ENCODE results near the gene C11orf24.

The C11orf24 gene

DNA sequence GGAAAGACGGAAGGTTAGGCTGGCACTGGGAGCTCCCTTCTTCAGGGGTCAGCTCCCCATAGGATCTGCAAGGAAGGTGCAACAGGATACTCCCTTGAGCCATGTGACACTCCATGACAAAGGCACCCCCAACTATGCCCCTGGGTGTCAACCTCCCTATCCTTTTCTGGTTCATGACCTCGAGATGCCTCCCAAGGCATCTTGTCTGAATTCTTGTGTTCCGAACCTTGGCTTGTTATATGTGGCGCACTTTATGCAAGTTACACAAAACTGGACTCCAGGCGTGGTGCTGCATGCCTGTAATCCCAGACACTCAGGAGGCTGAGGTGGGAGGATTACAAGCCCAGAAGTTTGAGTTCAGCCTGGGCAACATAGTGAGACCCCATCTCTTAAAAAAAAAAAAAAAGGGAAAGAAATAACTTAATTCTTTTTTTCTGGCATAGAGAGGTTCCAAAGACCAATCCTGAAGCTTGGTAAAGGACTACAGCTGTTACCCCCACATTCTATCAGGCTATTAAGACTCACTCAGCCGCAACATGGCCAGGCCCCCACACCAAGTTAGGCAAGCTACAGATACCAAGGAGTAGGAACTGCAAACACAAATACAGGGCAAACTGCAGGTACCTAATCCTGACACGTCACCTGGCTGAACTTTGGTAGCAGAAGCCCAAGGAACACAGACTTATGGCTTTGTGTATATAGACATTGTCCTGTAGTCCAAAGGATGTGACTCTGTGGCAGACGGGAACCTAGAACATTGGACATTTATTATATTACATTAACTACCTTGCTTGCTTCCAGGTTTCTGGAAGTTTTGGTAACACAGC is 1.4 kb downstream of the C11orf24 start:
- no peak for DNase-seq (ENCODE audit: low spot score)

DNA sequence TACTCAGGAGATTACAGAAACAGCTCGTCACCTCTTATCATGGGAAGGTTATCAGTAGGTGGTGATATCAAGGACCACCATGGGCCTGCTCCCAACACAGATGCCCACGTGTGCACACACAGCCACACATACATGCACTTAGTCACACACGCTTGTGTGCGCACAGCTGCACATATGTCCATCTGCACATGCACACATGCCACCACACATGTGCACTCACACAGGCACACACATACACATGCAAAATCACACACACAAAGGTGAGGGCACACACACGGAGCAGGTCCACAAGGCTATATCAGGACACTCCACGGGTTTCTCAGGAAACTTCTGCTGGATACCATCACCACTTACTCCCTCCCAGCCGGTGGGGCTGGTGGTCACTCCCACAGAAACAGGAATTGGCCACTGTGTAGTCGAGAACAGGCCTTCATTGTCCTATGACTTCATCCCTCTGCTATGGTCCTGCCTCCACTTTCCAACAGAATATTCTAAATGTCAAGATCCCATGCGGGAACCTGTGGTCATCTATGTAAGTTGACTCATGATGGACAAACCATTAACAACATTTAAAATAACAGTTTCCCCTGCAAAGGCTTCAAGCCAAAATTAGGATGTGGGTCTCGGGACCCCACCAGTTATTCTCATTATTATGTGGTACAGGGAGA is 2.2 kb downstream of the C11orf24 start:
- DNase-seq (ENCODE audit: low spot score): peak; percentile 45

DNA sequence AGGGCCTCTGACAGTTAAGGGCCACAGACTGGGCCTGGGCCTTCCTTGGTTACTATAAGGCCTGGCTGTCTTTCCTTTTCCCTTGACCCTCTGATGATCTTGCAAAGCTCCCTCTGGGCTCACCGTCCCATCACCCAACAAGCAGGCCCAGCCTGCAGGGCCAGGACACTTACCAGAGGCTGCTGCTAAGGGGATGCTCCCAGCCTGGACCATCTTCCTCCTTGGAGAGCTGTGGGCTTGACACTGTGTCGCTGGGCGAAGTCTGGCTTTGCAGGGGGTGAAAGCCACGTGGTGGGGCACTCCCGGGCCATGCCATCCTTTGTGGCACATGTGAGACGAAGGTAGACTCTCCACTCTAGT is 3.9 kb downstream of the C11orf24 start:
- no peak for DNase-seq (ENCODE audit: low spot score)

DNA sequence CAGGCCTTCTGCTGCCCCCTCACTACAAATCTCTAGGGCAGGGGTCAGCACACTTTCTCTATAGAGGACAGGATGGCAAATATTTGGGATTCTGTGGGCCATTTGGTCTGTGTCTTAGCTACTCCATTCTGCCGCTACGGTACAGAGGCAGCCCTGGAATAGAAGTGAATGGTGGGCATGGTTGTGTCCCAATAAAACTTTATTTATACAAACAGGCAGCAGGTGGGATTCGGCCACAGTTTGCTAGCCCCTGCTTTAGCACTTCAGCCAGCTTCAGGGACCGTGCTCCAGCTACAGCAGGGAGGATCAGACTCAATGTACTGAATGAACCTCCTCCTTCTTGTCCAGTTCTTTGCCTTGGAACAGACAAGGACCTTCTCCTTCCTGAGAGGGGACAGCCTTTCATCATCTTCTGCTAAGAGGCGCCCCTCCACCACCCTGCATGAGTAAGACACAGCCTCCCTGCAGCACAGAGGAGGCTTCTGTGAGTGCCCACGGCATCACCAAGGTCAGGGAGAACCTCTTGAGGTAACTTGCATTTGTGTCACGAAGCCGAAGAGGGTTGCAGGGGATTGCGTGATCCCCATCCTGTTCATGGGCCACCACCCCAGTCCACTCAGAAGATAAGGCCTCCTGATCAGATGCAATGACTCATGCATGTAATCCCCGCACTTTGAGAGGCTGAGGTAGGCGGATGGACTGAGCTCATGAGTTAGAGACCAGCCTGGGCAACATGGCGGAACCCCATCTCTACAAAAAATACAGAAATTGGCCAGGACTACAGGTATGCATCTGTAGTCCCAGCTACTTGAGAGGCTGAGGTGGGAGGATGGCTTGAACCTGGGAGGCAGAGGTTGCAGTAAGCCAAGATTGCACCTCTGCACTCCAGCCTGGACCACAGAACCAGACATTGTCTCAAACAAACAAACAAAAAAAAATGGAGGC is 4.6 kb downstream of the C11orf24 start:
- no peak for DNase-seq (ENCODE audit: low spot score)

DNA sequence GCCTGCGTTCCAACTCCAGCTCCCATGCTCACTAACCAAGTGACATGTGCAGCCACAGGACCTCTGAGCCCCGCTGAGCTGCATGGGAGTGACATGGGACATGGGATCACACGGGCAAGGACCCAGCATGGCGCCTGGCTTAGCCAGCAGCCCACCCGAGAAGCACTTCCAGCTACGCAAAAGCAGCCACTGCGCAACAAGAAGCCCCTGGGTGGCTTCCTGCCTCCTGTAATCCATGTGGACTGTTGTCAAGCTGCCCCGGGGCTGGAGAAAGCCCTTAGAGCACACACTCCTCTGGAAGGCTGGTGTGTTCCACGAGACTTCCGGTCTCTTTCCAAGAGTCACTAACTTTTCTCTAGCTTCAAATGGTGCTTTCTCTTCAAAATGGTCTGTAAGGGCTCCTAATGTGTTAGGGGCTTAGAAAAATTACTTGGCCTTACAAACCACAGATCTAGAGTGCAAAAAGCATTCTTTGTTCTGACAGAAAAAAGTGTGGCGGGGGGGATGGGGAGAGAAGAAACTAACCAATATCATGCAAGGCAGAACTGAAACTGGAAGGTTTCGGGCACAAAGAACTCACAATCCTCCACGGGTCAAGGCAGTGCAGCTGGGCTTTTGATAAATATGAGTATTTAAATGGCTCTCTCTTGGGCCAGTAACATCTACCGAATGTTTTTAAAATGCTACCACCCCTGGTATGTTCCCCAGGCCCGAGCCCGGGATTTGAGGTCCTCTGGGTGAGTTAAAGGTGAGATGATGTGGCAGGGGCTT is 5.5 kb downstream of the C11orf24 start:
- DNase-seq (ENCODE audit: low spot score): peak; percentile 85

DNA sequence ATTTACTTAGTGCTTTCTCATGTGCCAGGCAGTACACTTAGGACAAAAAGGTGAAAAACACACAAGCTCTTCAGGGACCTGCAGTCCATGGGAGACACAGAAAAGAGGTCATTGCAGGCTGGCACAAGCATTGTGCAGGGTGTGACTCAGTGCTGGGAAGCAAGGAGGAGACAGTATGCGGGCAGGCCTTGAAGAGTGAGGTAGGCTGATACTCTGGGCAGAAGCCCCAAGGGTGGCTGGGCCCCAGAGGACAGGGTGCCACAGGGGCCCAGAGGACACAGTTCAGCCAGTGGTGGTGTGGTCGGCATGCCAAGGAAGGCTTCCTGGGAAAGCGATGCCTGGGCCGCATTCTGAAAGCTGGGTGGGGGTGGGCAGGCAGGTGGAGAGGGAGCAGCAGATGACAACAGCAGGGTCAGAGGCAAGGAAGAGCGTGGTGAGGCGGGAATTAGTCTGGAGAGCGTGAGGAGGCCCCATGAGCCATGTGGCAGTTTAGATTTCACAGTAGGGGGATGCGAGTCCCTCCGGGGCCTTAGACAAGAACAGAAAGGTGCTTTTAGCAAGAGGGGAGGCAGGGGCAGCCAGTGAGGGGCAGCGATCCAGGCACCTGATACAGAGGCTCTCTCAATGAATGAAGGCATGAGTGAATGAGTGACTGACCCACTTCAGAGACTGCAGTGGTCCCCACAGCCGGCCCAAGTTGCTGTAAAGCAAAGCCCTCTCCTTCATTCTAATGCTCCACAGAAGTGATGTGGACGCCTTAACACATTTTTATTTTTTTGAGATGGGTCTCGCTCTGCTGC is 6.8 kb downstream of the C11orf24 start:
- no peak for DNase-seq (ENCODE audit: low spot score)

DNA sequence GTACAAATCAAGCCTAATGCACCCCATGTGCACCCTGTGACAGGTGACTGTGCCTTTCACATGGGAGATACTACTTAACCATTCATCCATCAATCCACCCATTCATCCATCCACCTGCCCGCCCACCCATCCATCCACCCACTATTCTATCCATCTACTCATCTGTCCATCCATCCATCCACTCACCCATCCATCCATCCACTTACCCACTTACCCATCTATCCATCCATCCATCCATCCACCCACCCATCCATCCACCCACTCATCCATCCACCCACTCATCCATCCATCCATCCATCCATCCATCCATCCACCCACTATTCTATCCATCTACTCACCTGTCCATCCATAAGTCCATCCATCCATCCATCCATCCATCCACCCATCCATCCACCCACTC is 7.5 kb downstream of the C11orf24 start:
- DNase-seq (ENCODE audit: low spot score): no peak

DNA sequence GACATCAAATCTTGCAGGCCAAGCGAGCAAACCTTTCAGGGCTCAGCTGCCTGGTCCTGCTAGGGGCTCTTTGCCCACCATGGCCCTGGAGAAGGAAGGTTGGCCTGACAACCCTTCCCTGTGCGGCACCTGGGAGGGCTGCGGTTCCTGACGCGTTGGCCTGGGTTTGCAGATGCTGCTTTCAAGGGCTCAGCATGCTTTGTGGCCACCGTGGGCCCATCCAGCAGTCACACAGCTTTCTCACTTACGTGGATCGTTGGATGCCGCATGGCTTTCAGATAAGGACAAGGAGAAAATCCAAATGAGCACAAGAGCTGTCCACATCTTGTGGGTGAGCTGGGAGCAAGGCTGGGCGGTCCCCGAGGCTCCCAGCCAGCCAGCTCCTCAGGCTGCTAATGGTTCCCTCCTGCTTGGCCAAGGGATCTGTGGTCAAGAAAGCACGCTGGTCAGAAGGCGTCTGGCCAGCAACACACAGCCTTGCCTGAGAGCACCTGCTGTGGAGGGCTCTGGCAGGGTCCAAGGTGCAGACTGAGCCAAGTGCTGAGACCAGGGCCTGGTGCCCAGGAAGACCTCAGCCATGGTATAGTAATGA is 8.2 kb downstream of the C11orf24 start:
- no peak for DNase-seq (ENCODE audit: low spot score)

DNA sequence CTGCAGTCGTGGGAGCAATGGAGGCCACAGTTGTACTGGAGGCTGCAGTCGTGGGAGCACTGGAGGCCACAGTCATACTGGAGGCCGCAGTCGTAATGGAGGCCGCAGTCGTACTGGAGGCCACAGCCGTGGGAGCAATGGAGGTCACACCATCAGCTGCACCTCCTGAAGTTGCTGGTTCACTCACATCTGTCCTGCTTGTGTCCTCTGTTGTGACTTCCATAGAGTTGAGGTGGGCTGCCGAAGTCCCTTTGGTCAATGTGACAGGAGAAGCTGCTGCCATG is 9.3 kb downstream of the C11orf24 start:
- no peak for DNase-seq (ENCODE audit: low spot score)

DNA sequence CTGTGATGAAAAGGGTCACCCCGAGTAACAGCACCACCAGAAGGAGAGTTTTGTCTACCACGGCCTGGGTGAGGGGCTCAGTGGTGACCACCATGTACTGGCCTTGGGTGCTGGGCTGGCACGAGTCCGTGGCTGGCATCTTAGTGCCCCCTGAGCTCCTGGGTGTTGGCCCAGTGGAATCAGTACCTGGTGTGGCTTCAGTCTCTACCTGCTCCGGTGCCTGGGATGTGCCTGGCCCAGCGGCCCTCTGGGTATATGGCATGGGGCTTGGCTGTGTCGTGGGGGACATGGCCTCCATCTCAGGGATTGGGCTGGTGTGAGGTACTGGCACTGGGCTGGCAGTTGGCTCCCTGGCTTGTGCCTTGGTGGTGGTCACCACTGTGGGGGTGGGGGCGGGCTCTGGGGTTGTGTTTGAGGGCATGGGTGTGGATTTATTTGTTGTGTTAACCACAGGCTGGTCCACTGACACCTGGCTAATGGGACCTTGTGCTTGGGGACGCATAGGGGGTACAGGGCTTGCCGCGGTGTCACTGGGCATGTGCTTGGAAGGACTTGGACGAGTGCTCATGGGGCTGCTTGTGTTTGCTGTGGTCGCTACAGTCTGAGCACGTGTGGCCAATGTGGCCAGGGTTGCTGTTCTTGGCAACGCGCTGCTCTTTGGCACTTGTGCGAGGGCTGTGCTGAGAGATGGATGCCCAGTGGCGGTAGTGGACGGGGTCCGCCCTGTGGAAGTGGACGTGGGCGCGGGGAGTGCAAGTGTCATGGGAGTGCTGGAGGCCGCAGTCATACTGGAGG is 9.8 kb downstream of the C11orf24 start:
- no peak for DNase-seq (ENCODE audit: low spot score)

DNA sequence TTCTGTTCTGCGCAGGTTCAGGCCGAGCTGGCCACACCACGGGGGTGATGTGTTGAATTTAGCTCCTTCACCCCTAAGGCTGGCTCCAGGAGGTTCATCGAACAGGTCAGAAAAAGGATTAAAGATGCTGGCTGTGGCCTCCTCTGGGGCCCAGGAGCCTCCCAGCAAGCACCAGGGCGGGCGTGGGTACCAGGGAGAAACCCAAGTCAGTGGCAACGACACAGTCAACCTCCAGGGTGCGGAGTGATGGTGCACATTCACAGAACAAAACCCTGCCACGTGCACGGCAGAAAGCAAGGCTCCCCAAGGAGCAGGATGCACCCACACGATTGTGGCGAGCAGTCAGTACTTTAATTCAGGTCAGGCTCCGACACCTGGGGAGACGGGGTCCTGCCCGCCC is 10.8 kb downstream of the C11orf24 start:
- no peak for DNase-seq (ENCODE audit: low spot score)

DNA sequence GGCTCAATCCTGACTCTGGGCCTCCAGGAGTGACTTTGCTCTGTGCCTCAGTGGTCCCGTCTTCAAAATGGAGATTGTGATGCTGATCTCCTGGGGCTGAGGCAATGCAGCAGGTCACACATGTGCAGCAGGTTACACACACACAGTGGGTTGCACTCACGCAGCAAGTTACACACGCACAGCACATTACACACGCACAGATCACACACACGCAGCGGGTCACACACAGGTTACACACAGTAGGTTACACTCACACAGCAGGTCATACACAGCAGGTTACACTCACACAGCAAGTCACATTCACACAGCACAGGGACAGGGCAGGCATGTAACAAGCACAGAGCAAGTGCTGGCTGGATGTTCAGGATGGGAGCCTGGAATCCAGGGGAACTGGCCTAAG is 11.3 kb downstream of the C11orf24 start:
- DNase-seq (ENCODE audit: low spot score): no peak

DNA sequence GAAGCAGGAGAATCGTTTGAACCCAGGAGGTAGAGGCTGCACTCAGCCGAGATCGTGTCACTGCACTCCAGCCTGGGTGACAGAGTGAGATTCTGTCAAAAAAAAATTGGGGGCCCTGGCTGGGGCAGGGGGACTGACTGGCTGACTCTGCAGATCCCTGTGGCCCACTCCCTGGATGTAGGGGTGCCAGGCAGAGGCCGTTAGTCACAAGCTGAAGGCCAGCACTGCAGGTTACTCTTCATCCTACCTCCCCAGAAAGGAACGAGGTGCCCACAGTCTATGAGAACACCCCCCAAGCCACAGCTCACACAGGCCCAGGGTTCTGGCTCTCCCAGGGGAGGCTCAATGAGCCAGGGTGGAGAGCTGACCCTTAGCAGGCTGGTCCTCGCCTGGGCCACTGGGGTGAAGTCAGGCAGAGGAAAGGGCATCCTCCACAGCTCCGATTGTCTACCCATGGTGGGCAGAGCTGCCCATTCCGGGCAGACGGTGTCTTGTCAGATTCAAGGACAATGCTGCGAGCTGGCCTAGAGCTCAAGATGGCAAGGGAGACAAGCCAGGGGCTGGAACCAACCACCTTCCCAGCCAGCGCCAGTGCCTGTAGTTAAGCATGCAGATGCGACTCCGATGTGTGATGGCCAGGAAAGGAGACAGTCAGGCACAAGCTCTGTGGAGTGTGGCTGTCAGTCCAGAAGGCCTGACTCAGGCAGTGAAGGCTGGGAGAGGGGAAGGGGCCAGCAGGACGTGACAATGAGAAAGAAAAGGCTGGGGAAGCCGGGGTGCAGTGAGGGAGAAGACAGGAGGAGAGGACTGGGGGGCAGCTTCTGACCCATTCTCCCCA is 12.4 kb downstream of the C11orf24 start:
- DNase-seq (ENCODE audit: low spot score): no peak

DNA sequence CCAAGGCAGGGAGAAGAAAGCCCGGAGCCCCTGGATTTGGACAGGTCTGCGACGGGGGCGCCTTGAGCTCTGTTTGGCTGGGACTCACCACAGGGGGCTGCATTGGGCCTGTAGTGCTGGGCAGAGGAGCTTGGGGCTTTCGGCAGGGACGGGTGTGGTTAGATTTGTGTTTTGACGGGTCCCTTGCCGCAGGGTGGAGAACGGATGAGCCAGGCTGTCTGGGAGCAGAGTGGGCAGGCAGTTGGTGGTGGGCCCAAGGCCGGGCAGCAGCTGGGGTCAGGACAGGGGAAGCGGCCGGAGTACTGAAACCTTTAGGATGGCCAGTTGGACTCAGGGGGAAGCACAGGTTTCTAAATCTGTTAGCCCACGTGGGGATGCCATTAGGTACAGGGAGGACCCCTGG is 13.4 kb downstream of the C11orf24 start:
- no peak for DNase-seq (ENCODE audit: low spot score)

DNA sequence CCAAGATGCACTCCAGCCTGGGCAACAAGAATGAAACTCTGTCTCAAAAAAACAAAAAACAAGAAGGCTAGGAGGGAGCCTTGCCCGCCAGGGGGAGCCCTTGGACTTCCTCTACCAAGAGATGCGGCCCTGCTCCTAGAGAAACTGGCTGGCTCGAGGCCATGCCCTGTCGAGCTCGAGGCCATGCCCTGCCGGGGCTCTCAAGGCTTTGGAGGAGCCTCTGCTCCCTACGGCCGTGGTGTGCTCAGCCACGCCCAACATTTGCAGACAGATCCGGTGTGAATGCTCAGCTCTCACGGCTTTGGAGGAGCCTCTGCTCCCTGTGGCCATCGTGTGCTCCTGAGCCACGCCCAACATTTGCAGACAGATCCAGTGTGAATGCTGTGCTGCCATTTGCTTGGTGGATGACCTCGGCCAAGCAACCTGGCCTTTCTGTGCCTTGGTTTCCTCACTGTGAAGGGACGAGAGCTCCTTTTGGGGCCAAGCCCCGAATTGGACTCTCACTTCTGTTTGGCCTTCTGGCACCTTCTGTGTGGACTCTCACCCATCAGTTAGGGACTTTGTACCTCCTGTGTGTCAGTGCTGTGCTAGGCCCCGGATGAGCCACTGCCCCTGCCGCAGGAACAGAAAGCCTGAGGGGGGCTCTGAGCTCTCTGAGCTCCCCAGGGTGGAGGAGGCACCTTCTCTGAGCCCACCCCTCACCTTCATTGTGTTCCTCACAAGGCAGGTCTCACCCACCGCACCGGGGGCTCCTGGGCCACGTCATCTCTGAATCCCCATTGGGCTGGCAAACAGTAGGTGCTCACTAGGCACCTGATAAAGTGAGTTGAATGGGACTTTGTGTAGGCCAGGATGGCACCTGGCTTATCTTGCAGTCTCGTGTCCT is 14.1 kb downstream of the C11orf24 start:
- peak; percentile 96 for DNase-seq (ENCODE audit: low spot score)

DNA sequence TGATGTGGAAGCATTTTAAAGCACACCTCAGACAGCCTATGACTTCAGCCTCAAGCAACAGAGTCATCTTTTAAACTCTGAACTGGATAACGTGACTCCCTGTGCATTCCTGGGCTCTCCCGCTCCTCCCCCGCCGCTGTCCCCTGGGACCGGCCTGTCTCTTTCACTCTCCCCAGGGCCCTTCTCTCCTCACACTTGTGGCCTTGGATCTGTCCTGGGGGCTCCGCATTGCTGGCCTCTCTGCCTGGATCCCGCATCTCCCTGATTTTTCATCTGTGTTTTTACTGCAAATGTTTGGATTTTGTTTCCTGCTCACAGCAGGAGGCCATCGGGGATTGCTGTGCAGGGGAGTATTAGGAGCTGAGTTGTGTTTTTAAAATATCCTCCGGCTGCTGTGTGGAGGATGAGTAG is 15.4 kb downstream of the C11orf24 start:
- DNase-seq (ENCODE audit: low spot score): no peak

DNA sequence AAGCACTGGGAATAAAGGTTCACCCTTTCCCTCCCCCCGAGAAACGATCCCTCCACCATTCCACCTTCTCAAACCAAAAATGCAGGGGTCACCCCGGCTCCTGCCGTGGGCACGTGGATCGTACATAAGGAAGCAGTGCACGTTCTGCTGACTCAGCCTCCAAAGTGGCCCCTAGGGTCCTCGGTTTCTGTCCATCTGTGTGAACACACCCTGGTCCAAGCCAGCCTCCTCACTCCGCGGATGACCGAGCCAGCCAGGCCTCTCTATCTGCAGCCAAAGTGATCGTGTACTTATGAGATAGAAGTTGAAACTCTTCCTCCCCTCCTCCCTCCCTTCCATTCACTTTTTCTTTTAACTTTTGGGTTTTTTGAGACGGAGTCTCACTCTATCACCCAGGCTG is 16.2 kb downstream of the C11orf24 start:
- DNase-seq (ENCODE audit: low spot score): no peak

DNA sequence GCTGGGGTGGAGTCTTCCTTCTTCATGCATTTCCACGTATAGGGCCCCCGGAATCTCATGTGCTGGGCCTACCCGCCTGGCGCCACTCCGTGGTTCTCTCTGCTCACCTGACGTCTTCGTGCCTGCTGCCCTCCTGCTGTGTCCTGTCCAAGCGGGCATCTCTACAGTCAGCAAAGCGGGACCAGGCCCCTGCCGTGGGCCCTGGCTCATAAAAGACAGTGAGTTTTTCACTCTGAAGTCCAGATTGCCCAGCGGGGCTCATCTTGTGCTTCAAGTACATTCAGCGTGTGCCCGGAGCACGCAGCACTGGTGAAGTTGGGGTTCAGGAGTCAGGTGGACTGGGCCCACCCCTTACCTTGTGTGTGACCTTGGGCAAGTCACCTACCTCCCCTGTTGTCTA is 17.4 kb downstream of the C11orf24 start:
- DNase-seq (ENCODE audit: low spot score): no peak
